ENCODE measurements around the gene DERL3. TPM values are rescaled to one million over a fixed set of nuclear protein-coding genes. Genes with fewer than 3 reads are reported as not detected.
A peak's percentile ranks its signal among the peaks of the same experiment; 100 is the strongest.

The DERL3 gene
- total RNA-seq, 1 donor from 2014 or later = 1.1 TPM

GRCh38 chr22:23882370-23882769, 43.6 kb upstream of the DERL3 start:
- H3K36me3 ChIP-seq = no peaks in the 10 kb centered on the region
- no peak overlapping the region for H3K4me3 Mint-ChIP-seq
- H3K9me3 ChIP-seq (ENCODE audit: low read depth) = no peaks in the 10 kb centered on the region
- H3K79me2 ChIP-seq (ENCODE audit: low read depth) = no peaks in the 10 kb centered on the region
- no peak overlapping the region for H3K4me2 ChIP-seq
- H2AFZ ChIP-seq (replicated peaks) = no peak overlapping the region
- H3K27me3 Mint-ChIP-seq (ENCODE audit: insufficient read depth, low read depth) = peaks cover 4% of the 10 kb centered on the region
- TF ChIP-seq EZH2 (IDR thresholded peaks at IDR 0.05) (no peak), EZH2phosphoT487 (IDR thresholded peaks at IDR 0.05) (no peak), CTCF (IDR thresholded peaks at IDR 0.05) (no peak)
- no peaks in the 10 kb centered on the region for H3K9me3 Mint-ChIP-seq
- no peaks in the 10 kb centered on the region for H4K20me1 ChIP-seq (ENCODE audit: low read depth)
- H3K9ac ChIP-seq = no peak overlapping the region
- no peak overlapping the region for H3K4me3 ChIP-seq
- H3K27ac ChIP-seq = no peak overlapping the region
- H3K36me3 Mint-ChIP-seq = peaks cover 24% of the 10 kb centered on the region
- DNase-seq (ENCODE audit: low spot score) = no peak
- peaks cover 4% of the 10 kb centered on the region for H3K4me1 Mint-ChIP-seq
- H3K4me1 ChIP-seq = no peaks in the 10 kb centered on the region
- H3K27ac Mint-ChIP-seq = peak overlapping the region; percentile 4
- no peaks in the 10 kb centered on the region for H3F3A ChIP-seq (ENCODE audit: low read depth)
- no peaks in the 10 kb centered on the region for H3K27me3 ChIP-seq

- no peaks in the 10 kb centered on the region for H3K27me3 ChIP-seq
- no peak overlapping the region for H3K27ac ChIP-seq
- no peak for DNase-seq (ENCODE audit: low spot score)
- Mint-ChIP-seq H3K4me1 (peaks cover 4% of the 10 kb centered on the region), H3K27me3 (ENCODE audit: insufficient read depth, low read depth) (peaks cover 4% of the 10 kb centered on the region), H3K27ac (peak overlapping the region; percentile 78), H3K4me3 (no peak overlapping the region), H3K36me3 (peaks cover 36% of the 10 kb centered on the region), H3K9me3 (no peaks in the 10 kb centered on the region)
- no peak overlapping the region for H3K4me2 ChIP-seq
- H3F3A ChIP-seq (ENCODE audit: low read depth) = no peaks in the 10 kb centered on the region
- no peak overlapping the region for H2AFZ ChIP-seq (replicated peaks)
- H4K20me1 ChIP-seq (ENCODE audit: low read depth) = no peaks in the 10 kb centered on the region
- H3K9me3 ChIP-seq (ENCODE audit: low read depth) = no peaks in the 10 kb centered on the region
- no peaks in the 10 kb centered on the region for H3K79me2 ChIP-seq (ENCODE audit: low read depth)
- no peak for TF ChIP-seq EZH2phosphoT487 (IDR thresholded peaks at IDR 0.05)
- no peak for TF ChIP-seq EZH2 (IDR thresholded peaks at IDR 0.05)
- H3K36me3 ChIP-seq = no peaks in the 10 kb centered on the region
- H3K4me3 ChIP-seq = no peak overlapping the region
- H3K4me1 ChIP-seq = no peaks in the 10 kb centered on the region
- no peak overlapping the region for H3K9ac ChIP-seq
Observed at GRCh38 chr22:23878219-23878618, 39.4 kb upstream of the DERL3 start.

- Histone ChIP-seq H3K4me1 (no peaks in the 10 kb centered on the region), H3K27ac (no peak overlapping the region), H4K20me1 (ENCODE audit: low read depth) (no peaks in the 10 kb centered on the region)
Observed at GRCh38 chr22:23877566-23877965, 38.8 kb upstream of the DERL3 start.

More at GRCh38 chr22:23877566-23877965, 38.8 kb upstream of the DERL3 start:
- Histone ChIP-seq H3K4me3 (no peak overlapping the region), H3K79me2 (ENCODE audit: low read depth) (no peaks in the 10 kb centered on the region), H3F3A (ENCODE audit: low read depth) (no peaks in the 10 kb centered on the region), H3K27me3 (no peaks in the 10 kb centered on the region), H3K9ac (no peak overlapping the region), H3K9me3 (ENCODE audit: low read depth) (no peaks in the 10 kb centered on the region), H3K4me2 (no peak overlapping the region), H3K36me3 (no peaks in the 10 kb centered on the region), H2AFZ (replicated peaks) (no peak overlapping the region)
- H3K27me3 Mint-ChIP-seq (ENCODE audit: insufficient read depth, low read depth) = peaks cover 4% of the 10 kb centered on the region
- DNase-seq (ENCODE audit: low spot score) = no peak
- H3K36me3 Mint-ChIP-seq = peaks cover 36% of the 10 kb centered on the region
- H3K27ac Mint-ChIP-seq = peak overlapping the region; percentile 78
- no peaks in the 10 kb centered on the region for H3K9me3 Mint-ChIP-seq
- peaks cover 4% of the 10 kb centered on the region for H3K4me1 Mint-ChIP-seq
- TF ChIP-seq CTCF (IDR thresholded peaks at IDR 0.05) (no peak), EZH2 (IDR thresholded peaks at IDR 0.05) (no peak), EZH2phosphoT487 (IDR thresholded peaks at IDR 0.05) (no peak)
- no peak overlapping the region for H3K4me3 Mint-ChIP-seq
